HG03039 (cell line): Measurements from ENCODE around the gene PDE4D.
"Not testable (repeated sequence)": the region's sequence is repeated elsewhere in the genome, so short reads cannot be mapped to it uniquely, and the experiment has no call there.

Source experiments
- ATAC-seq: cut with Tn5 transposase; IDR thresholded peaks from one replicate; pipeline ENCODE4 v1.9.1; 2021; ENCODE audit warnings: mild to moderate bottlenecking, moderate library complexity; ENCODE audit not compliant: unreplicated experiment

The PDE4D gene

DNA sequence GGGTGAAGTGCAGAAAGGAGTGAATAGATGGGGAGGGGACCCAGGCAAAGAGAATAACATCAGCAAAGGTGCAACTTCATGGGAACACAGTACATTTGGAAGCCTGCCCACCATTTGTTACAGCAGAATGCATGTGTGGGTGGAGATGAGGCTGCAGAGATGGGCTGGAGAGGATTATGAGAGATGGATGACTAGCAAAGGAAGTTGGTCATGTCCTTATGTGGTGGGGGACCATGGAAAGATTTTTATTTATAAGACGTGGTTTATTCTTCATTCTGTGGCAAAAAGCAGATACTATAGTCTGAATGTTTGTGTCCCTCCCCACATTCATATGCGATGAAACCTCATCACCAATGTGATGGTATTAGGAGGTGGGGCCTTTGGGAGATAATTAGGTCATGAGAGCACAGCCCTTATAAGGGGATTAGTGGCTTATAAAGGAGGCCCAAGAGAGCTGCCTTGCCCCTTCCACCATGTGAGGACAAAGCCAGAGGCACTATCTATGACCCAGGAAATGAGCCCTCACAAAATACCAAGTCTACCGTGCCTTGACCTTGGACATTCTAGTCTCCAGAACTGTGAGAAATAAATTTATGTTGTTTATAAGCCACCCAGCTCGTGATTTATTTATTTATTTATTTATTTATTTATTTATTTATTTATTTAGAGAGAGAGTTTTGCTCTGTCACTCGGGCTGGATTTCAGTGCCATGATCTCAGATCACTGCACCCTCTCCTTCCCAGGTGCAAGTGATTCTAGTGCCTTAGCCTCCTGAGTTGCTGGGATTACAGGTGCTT lies 827.0 kb downstream of the PDE4D start:
- no peak for ATAC-seq

GRCh38 chr5:59065554-59065953 lies 828.0 kb downstream of the PDE4D start:
- ATAC-seq = no peak

GRCh38 chr5:59064293-59064692 lies 829.2 kb downstream of the PDE4D start:
- no peak for ATAC-seq

DNA sequence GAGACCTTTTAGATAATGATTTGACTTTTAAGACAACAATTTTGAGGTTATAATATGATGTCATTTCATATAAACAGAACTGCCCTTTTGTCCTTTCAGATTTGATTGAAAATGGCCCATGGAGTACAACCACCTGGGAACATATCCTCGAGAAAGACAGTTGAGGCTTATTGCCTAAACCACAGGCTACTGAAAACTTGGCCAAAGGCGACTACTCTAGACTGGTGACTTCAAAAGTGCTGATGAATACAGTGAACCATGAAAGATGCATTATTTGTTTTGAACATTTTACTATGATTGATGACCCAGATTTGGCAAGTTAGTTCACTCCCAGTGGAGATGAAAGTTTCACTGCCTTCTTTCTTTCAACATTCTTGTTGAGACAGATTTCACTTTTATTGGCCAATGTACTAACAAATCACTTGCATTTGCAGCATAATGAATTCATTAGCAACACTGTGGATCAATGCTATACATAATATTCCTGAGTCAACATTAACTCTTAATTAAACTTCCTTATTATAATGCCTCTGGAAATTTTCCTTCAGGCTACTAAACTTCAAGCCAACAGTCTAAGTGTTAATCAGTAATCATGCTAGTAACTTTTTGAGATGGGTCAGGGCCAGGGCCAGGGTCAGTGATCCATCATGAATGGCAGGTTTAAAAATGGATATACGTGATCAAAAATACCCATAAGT lies 830.4 kb downstream of the PDE4D start:
- ATAC-seq = no peak

DNA sequence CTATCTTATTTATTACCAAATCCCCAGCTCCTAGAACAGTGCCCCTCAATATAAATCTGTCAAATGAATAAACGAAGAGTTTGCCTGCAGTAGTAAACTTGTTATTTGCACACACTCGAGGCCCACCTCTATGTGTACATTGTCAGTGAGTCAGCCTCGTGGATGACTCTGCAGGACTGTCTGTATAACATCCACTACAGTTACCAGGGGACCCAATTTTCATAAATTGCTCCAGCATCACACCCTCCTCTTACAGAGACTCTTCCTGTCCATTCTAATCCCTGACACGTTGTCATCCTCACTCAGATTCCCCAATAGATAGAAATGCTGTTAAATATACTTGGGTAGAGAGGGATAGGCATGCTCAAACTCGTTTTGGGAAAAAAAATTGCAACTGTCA lies 832.1 kb downstream of the PDE4D start:
- no peak for ATAC-seq

- no peak for ATAC-seq
These were observed 834.4 kb downstream of the PDE4D start for GRCh38 chr5:59058969-59059687.

- no peak for ATAC-seq
These were observed 835.3 kb downstream of the PDE4D start for GRCh38 chr5:59058237-59058636.

DNA sequence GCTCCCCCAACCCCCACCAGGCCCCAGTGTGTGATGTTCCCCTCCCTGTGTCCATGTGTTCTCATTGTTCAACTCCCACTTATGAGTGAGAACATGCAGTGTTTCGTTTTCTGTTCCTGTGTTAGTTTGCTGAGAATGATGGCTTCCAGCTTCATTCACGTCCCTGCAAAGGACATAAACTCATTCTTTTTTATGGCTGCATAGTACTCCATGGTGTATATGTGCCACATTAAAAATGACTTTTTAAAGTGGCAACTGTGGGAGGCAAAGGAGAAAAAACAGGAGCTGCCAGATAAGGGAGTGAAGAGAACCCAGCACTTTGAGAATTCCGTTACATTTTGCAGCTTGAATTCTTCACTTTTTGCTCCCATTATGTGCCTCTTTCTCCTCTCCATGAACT lies 836.9 kb downstream of the PDE4D start:
- not testable (repeated sequence) for ATAC-seq

- no peak for ATAC-seq
These were observed 837.6 kb downstream of the PDE4D start for GRCh38 chr5:59055745-59056448.

DNA sequence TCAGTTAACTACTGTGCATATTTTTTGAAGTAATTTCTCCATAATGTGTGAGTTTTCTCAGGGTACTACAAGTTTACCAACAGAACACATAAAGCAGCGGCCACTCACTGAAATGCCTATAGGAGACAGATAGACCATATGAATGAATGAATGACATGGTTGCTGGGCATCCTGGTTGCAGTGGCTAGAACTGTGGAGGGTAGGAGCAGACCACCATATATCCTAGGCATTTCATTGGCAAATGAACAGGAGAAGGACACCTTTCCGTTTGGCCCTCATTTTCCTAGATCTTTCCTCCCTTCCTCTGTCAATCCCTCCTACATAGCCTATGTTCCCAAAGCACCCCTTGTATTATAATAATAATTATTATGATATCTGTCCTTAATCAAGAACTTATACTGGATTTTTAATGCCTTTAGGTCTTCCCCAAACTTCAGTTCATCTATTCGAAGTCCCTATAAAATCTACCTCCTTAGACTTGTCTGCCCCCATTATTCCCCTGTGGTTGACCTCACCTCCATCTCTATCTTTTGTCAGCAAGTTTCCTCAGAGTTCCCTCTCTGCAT lies 838.5 kb downstream of the PDE4D start:
- no peak for ATAC-seq

- no peak for ATAC-seq
These were observed 841.6 kb downstream of the PDE4D start for GRCh38 chr5:59051951-59052350.

GRCh38 chr5:59049095-59049494 lies 844.4 kb downstream of the PDE4D start:
- ATAC-seq = no peak

DNA sequence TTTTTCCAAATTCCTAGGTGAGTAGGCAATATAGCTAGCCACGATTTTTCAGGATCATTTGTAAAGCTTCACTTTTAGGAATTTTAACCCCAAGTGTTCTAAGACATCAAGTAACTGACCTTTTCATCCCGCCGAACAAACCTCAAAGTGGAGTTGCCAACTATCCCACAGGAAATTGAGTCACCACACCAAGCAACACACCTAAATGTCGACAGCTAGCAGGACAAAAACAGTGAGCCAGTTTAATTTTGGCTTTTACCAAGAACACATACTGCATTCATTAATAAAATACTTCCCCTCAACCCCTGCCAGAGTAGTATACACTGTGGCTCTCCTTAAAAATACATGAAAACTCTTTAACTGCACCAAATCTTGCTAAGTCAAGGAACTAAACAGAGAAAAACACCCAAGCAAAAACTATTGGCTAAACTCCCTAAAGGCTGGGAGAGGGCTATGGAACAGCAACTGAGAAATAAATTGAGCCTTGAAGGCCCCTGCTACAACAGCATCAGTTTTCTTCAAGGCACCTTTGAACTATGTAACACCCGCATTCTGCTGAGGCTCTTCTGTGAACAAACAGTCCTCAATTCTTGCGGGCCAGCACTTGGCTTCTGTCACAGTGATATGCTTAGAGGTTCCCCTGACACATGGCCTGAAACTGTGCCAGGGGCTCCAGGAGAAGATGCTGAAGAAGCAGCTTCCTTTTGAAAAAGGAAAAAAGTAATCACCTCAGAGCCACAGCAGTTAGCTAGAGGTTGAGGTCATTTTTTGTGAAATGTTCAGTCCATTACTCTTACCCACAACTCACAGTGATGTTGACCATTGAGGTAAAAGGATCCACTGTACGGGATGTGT lies 851.1 kb downstream of the PDE4D start:
- ATAC-seq = no peak

DNA sequence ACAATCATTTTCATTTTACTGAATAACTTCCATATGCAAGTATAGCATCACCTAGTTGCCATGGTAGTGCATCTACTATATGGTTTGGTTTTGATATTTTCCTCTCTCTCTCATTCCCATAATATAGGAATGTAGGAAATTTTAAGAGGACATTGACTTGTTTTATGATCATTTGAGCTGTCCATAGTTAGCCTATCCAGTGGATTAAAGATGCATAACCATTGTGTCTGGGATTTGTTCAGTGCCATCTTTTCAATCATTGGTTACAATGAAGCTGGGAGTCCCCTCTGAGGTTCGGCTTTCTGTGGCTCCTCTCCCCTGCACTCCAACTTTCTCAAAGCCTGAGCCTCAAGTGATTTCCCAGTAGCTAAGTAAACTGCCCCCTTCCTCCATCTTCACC lies 852.2 kb downstream of the PDE4D start:
- no peak for ATAC-seq

GRCh38 chr5:59040804-59041201 lies 852.7 kb downstream of the PDE4D start:
- ATAC-seq = no peak

GRCh38 chr5:59040024-59040803 lies 853.3 kb downstream of the PDE4D start:
- no peak for ATAC-seq

GRCh38 chr5:59039296-59040023 lies 854.1 kb downstream of the PDE4D start:
- peak; percentile 58 for ATAC-seq

GRCh38 chr5:59038798-59039295 lies 854.7 kb downstream of the PDE4D start:
- no peak for ATAC-seq
